Neural progenitor cell (in vitro differentiated cells): Measurements from ENCODE around the gene TMC4.

ENCODE experiments used
- EZH2 ChIP-seq: fragments of 200-600 bp; sonication (generic); IDR thresholded peaks from 2 replicates; pipeline ENCODE4 v1.6.1; 2017; ENCODE audit warnings: antibody characterized with exemption, mild to moderate bottlenecking, moderate library complexity
- EZH2phosphoT487 ChIP-seq: fragments of 200-600 bp; sonication (generic); IDR thresholded peaks from 2 replicates; pipeline ENCODE4 v1.6.1; 2017; ENCODE audit warnings: antibody characterized with exemption
- TF ChIP-seq, protein P1 (sequence below): fragments of 200-600 bp; sonication (generic); IDR thresholded peaks from 2 replicates; pipeline ENCODE4 v1.5.1; 2017; ENCODE audit warnings: antibody characterized with exemption, mild to moderate bottlenecking

DNA sequence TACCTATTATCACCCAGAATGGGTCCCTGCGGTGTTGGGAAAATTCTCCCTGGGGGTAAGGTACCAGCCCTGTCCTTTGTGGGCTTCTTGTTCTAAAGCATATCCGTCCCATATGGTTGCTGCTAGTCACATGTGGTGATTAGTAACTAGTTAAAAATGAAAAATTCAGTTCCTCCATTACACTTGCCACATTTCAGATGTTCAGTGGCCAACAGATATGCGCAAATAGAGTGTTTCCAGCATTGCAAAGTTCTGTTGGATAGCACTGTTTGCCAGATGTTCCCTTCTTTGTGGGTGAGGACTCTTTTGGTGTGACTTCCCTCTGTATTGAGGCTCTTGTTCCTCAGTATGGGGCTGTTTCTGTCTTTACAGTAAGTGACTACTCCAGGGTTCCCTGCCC is 31.6 kb downstream of the TMC4 start:
- TF ChIP-seq, protein P1, sequence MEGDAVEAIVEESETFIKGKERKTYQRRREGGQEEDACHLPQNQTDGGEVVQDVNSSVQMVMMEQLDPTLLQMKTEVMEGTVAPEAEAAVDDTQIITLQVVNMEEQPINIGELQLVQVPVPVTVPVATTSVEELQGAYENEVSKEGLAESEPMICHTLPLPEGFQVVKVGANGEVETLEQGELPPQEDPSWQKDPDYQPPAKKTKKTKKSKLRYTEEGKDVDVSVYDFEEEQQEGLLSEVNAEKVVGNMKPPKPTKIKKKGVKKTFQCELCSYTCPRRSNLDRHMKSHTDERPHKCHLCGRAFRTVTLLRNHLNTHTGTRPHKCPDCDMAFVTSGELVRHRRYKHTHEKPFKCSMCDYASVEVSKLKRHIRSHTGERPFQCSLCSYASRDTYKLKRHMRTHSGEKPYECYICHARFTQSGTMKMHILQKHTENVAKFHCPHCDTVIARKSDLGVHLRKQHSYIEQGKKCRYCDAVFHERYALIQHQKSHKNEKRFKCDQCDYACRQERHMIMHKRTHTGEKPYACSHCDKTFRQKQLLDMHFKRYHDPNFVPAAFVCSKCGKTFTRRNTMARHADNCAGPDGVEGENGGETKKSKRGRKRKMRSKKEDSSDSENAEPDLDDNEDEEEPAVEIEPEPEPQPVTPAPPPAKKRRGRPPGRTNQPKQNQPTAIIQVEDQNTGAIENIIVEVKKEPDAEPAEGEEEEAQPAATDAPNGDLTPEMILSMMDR = no peak
- no peak for TF ChIP-seq EZH2
- TF ChIP-seq EZH2phosphoT487 = no peak
